SU-DHL-6 (cell line): ENCODE results near the gene HIPK2.

Experiments
- H2AFZ ChIP-seq: fragments of 200-600 bp; sonication (generic); 2 replicates; pipeline ENCODE4 v1.6.1; 2014; ENCODE audit warnings: low read depth, mild to moderate bottlenecking, moderate library complexity, mixed read lengths, antibody characterized with exemption, low read length; ENCODE audit not compliant: severe bottlenecking
- H3F3A ChIP-seq: fragments of 200-600 bp; shearing (Covaris generic); 2 replicates; pipeline ENCODE4 v1.6.0; 2016; ENCODE audit warnings: antibody characterized with exemption, mild to moderate bottlenecking; ENCODE audit not compliant: insufficient read depth
- H3K27ac ChIP-seq: fragments of 200-600 bp; sonication (generic); 2 replicates; pipeline ENCODE4 v1.5.1; 2016; ENCODE audit warnings: low read depth, mild to moderate bottlenecking, low read length, moderate library complexity, mixed read lengths
- H3K27me3 ChIP-seq: fragments of 200-600 bp; sonication (generic), shearing (Covaris generic); 2 replicates; pipeline ENCODE4 v1.6.0; 2014; ENCODE audit warnings: mild to moderate bottlenecking, low read length
- H3K36me3 ChIP-seq: fragments of 200-600 bp; sonication (generic); 2 replicates; pipeline ENCODE4 v1.6.1; 2014; ENCODE audit warnings: mild to moderate bottlenecking, low read length, mixed read lengths
- H3K4me2 ChIP-seq: fragments of 300-600, 200-600 bp; shearing (Covaris generic), sonication (generic); 2 replicates; pipeline ENCODE4 v1.6.0; 2014; ENCODE audit warnings: low read length, low read depth, mild to moderate bottlenecking; ENCODE audit not compliant: poor library complexity, severe bottlenecking
- H3K4me3 ChIP-seq: fragments of 200-600 bp; sonication (generic); 2 replicates; pipeline ENCODE4 v1.5.1; 2014; ENCODE audit warnings: antibody characterized with exemption, low read length, mild to moderate bottlenecking, mixed read lengths; ENCODE audit not compliant: insufficient read depth, poor library complexity, severe bottlenecking
- H3K79me2 ChIP-seq: fragments of 200-600 bp; sonication (generic); 2 replicates; pipeline ENCODE4 v1.6.1; 2014; ENCODE audit warnings: mild to moderate bottlenecking, low read length, moderate library complexity; ENCODE audit not compliant: insufficient read depth
- H3K9ac ChIP-seq: fragments of 200-600 bp; sonication (generic); 2 replicates; pipeline ENCODE4 v1.7.0; 2014; ENCODE audit warnings: mild to moderate bottlenecking, low read length
- H3K9me2 ChIP-seq: fragments of 200-600 bp; sonication (generic); replicated peaks from 2 replicates; pipeline ENCODE4 v1.6.1; 2014; ENCODE audit warnings: low read length; ENCODE audit not compliant: insufficient read depth
- H3K9me3 ChIP-seq: fragments of 200-600 bp; sonication (generic); 2 replicates; pipeline ENCODE4 v1.6.1; 2014; ENCODE audit warnings: low read length, mixed read lengths; ENCODE audit not compliant: insufficient read depth
- H4K20me1 ChIP-seq: fragments of 200-600 bp; sonication (generic); 2 replicates; pipeline ENCODE4 v1.6.1; 2014; ENCODE audit warnings: low read depth, mild to moderate bottlenecking, antibody characterized with exemption, low read length, moderate library complexity, mixed read lengths
- CTCF ChIP-seq: fragments of 200-600 bp; sonication (generic); IDR thresholded peaks from one replicate; pipeline ENCODE4 v1.5.1; 2017; ENCODE audit warnings: antibody characterized with exemption, mild to moderate bottlenecking, low read length, moderate library complexity; ENCODE audit not compliant: insufficient read depth, poor library complexity, severe bottlenecking
- EZH2phosphoT487 ChIP-seq: fragments of 200-600 bp; sonication (generic), shearing (Covaris generic); conservative IDR thresholded peaks from 2 replicates; pipeline ENCODE4 v1.6.1; 2018; ENCODE audit warnings: mild to moderate bottlenecking, antibody characterized with exemption, low read length, moderate library complexity, mixed read lengths

Gene HIPK2

GRCh38 chr7:139661043-139661440 is 116.8 kb downstream of the HIPK2 start:
- Histone ChIP-seq H3K9ac (no peak overlapping the region), H4K20me1 (no peaks in the 10 kb centered on the region), H3K4me2 (no peak overlapping the region), H3K36me3 (no peaks in the 10 kb centered on the region), H2AFZ (no peak overlapping the region), H3F3A (no peaks in the 10 kb centered on the region), H3K9me3 (no peaks in the 10 kb centered on the region), H3K27ac (no peak overlapping the region), H3K79me2 (no peaks in the 10 kb centered on the region), H3K9me2 (no peaks in the 10 kb centered on the region), H3K27me3 (no peaks in the 10 kb centered on the region), H3K4me3 (no peak overlapping the region)
- TF ChIP-seq EZH2phosphoT487 (no peak), CTCF (no peak)

GRCh38 chr7:139660317-139661042 is 117.3 kb downstream of the HIPK2 start:
- Histone ChIP-seq H4K20me1 (no peaks in the 10 kb centered on the region), H3K36me3 (no peaks in the 10 kb centered on the region), H3K27me3 (no peaks in the 10 kb centered on the region), H3K9ac (no peak overlapping the region), H3K4me2 (no peak overlapping the region), H3K9me3 (no peaks in the 10 kb centered on the region), H3K79me2 (no peaks in the 10 kb centered on the region), H3K4me3 (no peak overlapping the region), H3K27ac (no peak overlapping the region), H2AFZ (no peak overlapping the region), H3F3A (no peaks in the 10 kb centered on the region), H3K9me2 (no peaks in the 10 kb centered on the region)
- TF ChIP-seq CTCF (no peak), EZH2phosphoT487 (no peak)

GRCh38 chr7:139659922-139660316 is 117.9 kb downstream of the HIPK2 start:
- Histone ChIP-seq H3K4me3 (no peak overlapping the region), H3K27ac (no peak overlapping the region), H3K9ac (no peak overlapping the region), H2AFZ (no peak overlapping the region), H4K20me1 (no peaks in the 10 kb centered on the region), H3K36me3 (no peaks in the 10 kb centered on the region), H3K9me3 (no peaks in the 10 kb centered on the region), H3K4me2 (no peak overlapping the region), H3F3A (no peaks in the 10 kb centered on the region), H3K9me2 (no peaks in the 10 kb centered on the region), H3K27me3 (no peaks in the 10 kb centered on the region), H3K79me2 (no peaks in the 10 kb centered on the region)
- TF ChIP-seq CTCF (no peak), EZH2phosphoT487 (no peak)
